NCI-H2107 (cell line): ENCODE results near the gene AKT3.
"Not testable (repeated sequence)": the region's sequence is repeated elsewhere in the genome, so short reads cannot be mapped to it uniquely, and the experiment has no call there.

Experiments
- DNase-seq: peaks from one replicate; lab custom pipeline; 2025; lab: John Stamatoyannopoulos, UW

The AKT3 gene

DNA sequence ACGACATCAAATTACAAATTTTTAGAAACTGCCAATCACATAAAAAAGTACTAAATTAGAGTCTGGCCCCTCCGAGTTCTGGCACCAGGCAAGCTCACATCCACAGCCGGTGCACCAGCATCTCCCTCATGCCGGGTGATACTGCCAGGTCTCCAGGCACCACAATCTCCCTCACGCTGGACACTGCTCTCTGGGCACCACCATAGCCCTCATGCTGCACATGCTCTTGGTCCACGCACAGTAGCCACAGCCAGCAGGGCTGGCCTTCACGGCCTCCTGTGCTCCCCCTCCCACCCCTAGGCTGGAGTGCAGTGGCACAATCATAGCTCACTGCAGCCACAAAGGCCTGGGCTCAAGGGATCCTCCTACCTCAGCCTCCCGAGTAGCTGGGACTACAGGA is 65.5 kb downstream of the AKT3 start:
- DNase-seq = no peak

DNA sequence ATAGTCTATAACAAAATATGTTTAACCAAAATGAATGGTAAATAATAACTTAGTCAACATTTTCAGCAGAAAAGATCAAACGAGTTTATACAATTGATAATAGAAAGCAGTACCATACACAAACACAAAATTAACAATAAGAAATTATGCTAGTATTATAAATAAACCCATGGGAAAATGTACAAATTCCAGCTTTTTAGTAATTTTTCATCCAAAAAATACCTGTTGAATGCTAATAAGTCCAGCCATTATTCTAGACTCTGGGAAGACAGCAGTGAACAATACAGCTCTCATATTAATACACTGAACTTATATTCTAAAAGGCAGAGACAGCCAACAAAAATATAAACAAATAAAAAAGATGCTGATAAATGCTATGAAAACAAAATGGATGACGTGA is 66.3 kb downstream of the AKT3 start:
- no peak for DNase-seq

- DNase-seq = not testable (repeated sequence)
Observed at GRCh38 chr1:243772361-243773050, 77.5 kb downstream of the AKT3 start.

GRCh38 chr1:243770860-243771259 is 79.2 kb downstream of the AKT3 start:
- no peak for DNase-seq

DNA sequence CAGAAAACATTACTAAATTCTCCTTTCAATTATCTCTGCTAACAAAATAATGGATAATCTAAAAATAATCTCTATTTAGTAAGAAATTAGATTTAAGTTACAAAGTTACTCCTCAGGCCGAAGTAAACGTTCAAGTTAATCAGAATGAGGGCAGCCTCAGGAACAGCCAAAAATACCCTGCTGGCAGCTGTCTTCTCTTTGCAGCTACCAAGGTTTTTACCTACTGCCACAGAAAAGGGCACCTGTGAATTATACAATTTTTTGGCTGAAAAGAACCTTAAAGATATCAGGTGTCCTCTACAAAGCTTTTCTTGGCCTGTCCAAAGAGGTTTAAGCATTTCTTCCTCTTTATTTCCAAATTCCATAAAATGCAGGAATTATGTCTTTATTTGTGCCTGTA is 84.4 kb downstream of the AKT3 start:
- no peak for DNase-seq

- no peak for DNase-seq
Observed at GRCh38 chr1:243763806-243764205, 86.2 kb downstream of the AKT3 start.

DNA sequence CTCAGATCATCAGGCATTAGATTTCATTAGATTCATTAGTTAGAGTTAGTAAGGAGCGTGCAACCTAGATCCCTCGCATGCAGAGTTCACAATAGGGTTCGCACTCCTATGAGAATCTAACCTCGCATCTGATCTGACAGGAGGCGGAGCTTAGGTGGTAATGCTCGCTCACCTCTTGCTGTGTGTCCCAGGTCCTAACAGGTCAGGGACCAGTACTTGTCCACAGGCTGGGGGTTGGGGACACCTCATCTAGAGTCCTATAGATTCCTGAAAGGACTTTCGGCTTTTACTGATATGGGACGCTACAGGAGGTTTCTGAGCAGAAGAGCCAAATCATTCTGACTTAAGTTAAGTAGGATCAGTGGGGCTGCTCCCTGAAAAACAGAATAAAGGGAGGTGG is 91.4 kb downstream of the AKT3 start:
- no peak for DNase-seq

DNA sequence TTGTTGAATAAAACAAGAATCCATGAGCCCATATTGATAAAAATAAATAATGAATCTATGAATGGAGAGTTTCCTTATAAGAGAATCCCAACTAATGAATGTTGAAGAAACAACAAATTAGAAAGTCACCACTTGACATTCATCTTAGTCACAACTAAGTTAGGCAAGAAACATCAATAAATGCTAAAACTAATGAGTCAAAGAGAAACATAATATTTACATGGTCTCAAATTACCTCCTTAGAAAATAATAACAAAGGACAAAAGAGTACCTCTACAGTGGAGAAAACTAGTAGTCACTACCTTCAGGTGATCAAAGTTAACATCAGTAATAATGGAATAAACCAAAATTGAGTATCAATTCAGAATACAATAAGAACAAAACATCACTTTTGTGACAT is 93.5 kb downstream of the AKT3 start:
- no peak for DNase-seq

DNA sequence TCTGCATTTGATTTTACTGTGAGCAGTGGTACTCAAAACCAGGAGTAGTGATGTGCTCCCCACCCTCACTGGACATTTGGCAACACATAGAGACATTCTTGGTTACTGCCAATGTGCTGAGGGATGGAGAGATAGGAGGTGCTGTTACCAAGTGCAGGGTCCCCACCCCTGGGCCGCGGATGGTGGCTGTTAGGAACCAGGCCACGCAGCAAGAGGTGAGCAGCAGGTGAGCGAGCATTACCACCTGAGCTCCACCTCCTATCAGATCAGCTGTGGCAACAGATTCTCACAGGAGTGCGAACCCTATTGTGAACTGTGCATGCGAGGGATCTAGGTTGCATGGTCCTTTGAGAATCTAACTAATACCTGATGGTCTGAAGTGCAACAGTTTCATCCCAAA is 95.7 kb downstream of the AKT3 start:
- no peak for DNase-seq

DNA sequence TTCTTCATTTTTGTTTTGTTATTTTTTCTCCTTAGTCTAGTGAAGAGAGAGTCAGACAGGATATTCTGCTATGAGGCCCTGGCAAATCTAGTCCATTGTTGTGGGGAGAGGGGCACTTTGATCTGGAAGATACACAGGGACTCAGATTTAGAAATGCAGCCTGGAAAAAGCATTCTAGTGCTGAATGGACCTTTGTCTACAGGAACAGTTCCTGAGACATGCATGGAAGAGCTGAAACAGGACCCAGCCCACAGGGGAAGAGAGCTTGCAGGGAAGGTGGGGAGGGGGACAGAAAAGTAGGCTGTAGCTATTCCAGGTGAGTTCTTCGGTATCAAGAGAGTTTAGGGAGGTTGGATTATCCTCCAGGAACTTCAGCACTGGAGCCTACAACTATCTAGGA is 98.5 kb downstream of the AKT3 start:
- no peak for DNase-seq

DNA sequence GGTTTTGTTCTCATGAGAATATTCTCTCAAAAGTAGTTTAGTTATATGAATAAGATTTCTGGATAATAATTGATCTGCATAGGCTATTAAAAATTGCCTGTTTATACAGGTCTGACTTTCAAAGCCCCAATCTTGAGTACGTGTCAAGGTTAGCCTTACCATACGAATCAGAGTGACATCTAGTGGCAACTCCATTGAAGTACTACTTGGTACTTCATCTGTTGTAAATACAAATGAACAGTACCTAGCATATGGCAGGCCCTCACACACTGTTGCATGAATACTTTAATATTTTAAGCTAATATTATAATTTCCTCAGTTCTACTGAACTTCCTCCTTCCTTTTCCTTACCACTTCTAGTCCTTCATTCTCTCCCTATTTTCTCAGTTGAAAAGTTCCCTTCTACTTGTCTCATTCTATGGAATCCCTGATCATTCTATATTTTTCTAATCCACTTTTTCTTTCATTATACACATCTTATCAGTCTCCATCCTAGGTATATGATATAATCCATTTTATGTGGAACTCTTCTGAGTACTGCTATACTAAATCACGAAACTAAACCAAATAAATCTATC is 101.2 kb downstream of the AKT3 start:
- DNase-seq = peak; percentile 60

DNA sequence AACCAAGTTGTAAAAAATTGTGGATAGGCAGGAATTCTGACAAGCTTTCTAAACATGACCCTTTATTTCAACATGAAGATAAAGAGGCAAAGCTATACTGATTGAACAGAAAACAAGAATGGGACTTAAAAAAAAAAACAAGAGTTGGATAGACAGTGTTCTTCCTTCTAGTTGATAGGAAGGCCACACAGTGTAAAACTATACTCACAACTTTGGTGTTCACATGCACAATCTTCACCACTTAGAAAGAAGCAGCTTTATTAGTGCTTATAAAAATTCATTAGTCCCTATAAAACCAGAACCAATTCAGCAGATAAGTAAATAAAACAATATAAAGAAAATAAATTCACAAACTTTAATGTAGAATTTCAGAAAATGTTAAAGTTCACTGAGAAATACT is 101.8 kb downstream of the AKT3 start:
- DNase-seq = no peak

DNA sequence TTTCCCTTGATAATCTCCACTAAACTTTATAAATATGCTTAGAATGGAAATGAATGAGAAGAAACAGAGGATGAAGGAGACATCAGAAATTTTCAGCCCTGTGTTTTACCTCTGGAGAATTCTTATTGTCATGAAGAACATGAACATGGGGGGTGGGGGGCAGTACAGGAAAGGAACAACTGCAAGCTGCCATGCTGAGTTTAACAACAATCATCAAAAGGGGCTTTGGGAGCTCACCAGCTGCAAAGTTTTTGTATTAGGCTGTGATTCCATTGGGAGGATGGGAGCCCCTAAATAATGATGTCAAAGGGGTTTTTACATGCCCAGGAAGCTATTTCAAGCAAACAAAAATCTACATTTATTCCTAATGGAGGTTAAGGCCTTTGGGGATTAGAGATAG is 103.3 kb downstream of the AKT3 start:
- DNase-seq = no peak

DNA sequence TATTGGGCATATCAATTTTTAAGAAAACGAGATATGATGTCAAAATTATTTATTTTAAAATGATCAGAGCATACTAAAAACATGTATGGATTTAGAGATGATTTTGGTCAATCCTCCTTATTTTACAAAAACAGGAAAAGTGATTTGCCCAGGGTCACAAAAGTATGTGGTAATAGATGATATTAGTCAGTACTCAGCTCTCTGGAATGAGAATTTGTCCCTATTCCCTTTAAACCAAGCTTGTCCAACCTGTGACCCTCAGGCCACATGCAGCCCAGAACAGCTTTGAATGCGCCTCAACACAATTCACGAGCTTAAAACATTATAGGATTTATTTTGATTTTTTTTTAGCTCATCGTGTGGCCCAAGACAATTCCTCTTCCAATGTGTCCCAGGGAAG is 104.7 kb downstream of the AKT3 start:
- no peak for DNase-seq

DNA sequence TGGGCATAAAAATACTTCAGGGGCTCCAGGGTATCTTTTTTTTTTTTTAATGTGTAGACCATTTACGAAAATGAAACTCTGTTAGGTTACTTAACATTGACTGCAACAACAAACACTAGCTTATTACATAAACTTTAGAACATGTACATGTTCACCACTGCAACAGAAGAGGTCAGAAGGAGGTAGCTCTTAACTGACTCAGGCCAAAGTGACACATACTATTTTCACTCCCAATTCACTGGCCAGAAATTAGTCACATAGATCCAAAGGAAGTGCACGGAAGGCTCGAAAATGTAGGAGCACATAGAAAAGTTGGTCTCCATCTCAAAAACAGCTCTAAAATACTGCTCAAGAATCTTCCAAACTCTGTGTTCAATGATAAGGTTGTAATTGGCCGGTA is 107.2 kb downstream of the AKT3 start:
- DNase-seq = no peak

GRCh38 chr1:243740255-243740999 is 109.6 kb downstream of the AKT3 start:
- DNase-seq = no peak

DNA sequence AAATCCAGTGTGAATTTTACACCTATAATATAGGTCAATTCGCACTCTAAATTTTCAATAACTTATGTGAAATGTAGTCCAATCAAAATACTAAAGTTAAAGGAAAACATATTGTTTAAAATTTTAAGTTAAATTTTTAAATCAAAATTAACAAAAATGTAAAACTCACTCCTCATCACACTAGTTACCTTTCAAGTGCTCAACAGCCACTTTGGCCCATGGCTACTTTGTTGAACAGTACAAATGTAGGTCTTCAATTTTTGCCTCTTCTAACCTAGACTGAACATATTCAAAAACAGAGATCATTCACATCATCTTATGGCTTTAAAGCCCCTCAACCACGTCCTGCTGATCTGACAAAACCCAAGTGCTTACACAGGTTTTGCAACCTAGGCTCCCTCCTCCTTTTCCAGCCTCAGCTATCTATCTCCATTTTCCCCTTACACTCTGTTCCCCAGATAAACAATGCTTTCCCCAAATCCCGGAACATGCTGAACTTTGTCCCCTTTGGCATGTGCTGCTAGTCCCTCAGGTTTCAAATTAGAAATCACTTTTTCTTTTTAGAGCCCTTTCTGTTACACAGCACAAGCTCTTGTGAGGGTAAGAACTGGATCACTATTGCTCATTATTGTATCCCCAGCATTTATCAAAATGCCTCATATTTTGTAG is 110.6 kb downstream of the AKT3 start:
- DNase-seq = no peak

DNA sequence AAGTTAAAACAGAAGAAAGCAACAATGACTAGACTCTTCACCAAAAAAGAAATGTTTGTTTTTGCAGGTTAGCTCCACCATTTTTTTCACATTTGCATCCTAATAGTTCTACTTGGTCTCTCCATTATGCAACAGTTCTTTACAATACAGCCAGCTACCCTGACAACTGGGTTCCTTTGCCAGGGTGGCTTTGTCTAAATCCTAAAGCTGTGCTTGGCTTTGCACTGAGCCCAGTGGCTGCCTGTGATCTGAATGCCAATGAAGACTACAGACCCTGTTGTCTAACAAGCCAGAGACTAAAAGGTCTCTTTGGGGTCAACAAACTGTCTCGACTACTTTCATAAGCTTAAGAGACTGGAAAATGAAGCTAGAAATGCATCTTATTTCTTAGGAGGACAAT is 112.0 kb downstream of the AKT3 start:
- no peak for DNase-seq

DNA sequence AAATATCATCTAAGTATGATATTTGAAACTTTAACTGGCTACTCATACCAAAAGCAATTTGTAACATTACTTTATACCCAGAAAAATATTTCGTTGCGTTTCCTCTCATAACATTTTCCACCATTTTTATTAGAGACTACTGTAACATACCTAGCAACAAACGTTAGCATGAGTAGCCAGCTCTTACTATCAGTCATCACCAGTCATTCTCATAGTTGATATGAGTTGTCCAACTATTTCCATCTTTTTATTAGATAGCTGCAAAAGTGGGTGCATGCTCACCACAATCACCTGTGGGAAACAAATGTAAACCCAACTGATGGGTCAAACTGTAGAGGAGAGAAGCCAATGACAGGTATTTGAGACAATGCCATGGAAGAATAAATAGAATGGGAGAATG is 114.6 kb downstream of the AKT3 start:
- no peak for DNase-seq

DNA sequence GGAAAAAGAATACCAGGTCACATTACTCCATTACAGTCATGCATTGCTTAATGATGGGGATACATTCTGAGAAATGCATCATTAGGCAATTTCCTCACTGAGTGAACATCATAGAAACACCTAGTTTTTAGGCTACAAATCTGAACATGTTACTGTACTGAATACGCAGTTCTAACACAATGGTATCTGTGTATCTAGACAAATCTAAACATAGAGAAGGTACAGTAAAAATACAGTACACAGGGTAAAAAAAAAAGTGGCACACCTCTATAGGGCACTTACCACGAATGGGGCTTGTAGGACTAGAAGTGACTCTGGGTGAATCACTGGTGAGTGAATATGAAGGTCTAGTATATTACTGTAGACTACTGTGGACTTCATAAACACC is 115.7 kb downstream of the AKT3 start:
- no peak for DNase-seq

DNA sequence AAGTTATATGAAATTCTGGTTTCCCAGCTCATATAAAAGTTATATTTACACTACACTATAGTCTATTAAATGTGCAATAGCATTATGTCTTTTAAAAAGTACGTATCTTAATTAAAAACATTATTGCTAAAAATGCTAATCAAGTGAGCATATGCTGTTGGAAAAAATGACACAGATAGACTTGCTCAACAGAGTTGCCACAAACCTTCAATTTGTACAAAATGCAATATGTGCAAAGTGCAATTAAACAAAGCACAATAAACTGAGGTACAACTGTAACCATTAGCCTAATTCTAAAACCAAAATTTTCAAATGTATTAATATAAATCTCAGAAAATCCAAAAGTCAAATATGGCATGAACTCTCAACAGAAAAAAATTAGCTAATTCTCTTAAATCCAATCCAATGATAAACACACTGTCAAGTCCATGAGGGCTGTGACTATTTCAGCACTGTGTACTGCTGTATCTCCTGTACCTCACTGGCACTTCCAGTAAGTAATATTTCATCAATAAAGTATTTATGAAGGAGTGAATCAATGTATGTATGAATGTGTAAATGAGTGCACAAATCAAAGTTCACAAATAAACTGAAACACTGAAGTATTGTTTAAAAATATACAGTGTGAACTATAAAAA is 116.3 kb downstream of the AKT3 start:
- no peak for DNase-seq

GRCh38 chr1:243732637-243733036 is 117.4 kb downstream of the AKT3 start:
- DNase-seq = peak; percentile 40
